Left lung (tissue), 10 donors: ENCODE data around the gene C14orf132. TPM values are rescaled to one million over a fixed set of nuclear protein-coding genes. Genes with fewer than 3 reads are reported as not detected.

Experiments used
- ATAC-seq: fragments of 200-7000 bp; cut with Tn5 transposase; one replicate; pipeline ENCODE4 v1.9.1; 2020; ENCODE audit warnings: moderate library complexity
- DNase-seq, 4 donors: peaks; one replicate each; pipeline ENCODE4 v3.0.0-alpha.2; 2013 to 2020
- H3K27ac ChIP-seq, 2 donors: fragments of 200-600 bp; sonication (generic) in 1 of 2; one replicate each; pipeline versions ENCODE4 v1.5.0 to v1.8.0; 2020 to 2021
- H3K27me3 ChIP-seq, 2 donors: fragments of 200-600 bp; sonication (generic) in 1 of 2; one replicate each; pipeline versions ENCODE4 v1.5.0 to v1.8.0; 2020 to 2021
- H3K36me3 ChIP-seq, 2 donors: fragments of 200-600 bp; sonication (generic) in 1 of 2; one replicate each; pipeline versions ENCODE4 v1.5.0 to v1.8.0; 2020 to 2021
- H3K4me1 ChIP-seq, 2 donors: fragments of 200-600 bp; one replicate each; pipeline ENCODE4 v1.8.0; 2021
- H3K4me3 ChIP-seq, 2 donors: fragments of 200-600 bp; sonication (generic) in 1 of 2; one replicate each; pipeline versions ENCODE4 v1.5.0 to v1.8.0; 2020 to 2021; ENCODE audit warnings: mild to moderate bottlenecking in 1 of 2
- H3K9me3 ChIP-seq, 2 donors: fragments of 200-600 bp; sonication (generic) in 1 of 2; one replicate each; pipeline versions ENCODE4 v1.5.0 to v1.8.0; 2020 to 2021
- CTCF ChIP-seq, 2 donors: fragments of 200-600 bp; sonication (generic) in 1 of 2; IDR thresholded peaks; one replicate each; pipeline versions ENCODE4 v1.5.0 to v1.8.0; 2021; ENCODE audit warnings: antibody characterized with exemption in 2 of 2
- intact Hi-C, 2 donors: fragments of 100-400 bp; cut with DNase I; formaldehyde crosslinking; loops; one replicate each; pipeline versions ENCODE4 v1.11.2 to v1.14.2; 2022
- polyA plus RNA-seq, 6 donors: library from polyadenylated mRNA; unstranded; fragments of 120-200 nt; gene quantifications; one replicate each; pipeline ENCODE4 v1.2.1, GENCODE V29; 2013; ENCODE audit not compliant: insufficient read length in 6 of 6
- total RNA-seq, 2 donors: library from RNA; stranded (reverse); fragmentation: NEBNext Ultra II Directional; extraction: Animal tissue kit (Norgen Biotek cat#: 25700); gene quantifications; one replicate each; pipeline ENCODE4 v1.2.1, GENCODE V29; 2021
- donor health status: DM: no; HTN: yes; CAD: no.
- donor health status: DM: no; HTN: no; CAD: no.

Gene C14orf132
- total and polyA plus RNA-seq, 8 donors: 23.2 to 87.8 (median 34.0) TPM

GRCh38 chr14:96091149-96091693 lies 52.1 kb downstream of the C14orf132 start:
- intact Hi-C loops: loop anchor here (10.0 kb wide), 2 partner anchors 66 to 184 kb away; no protein-coding TSS in a partner anchor
- TF ChIP-seq CTCF (IDR thresholded peaks at IDR 0.05): no peak
- no peak for ATAC-seq
- H3K27me3 ChIP-seq: no peaks in the 10 kb centered on the region
- no peak overlapping the region for H3K4me3 ChIP-seq
- H3K4me1 ChIP-seq: peaks cover 4 to 11% of the 10 kb centered on the region in 2 donors
- no peak overlapping the region for H3K27ac ChIP-seq
- H3K36me3 ChIP-seq: peaks cover 0 to 3% of the 10 kb centered on the region in 2 donors
- H3K9me3 ChIP-seq: no peaks in the 10 kb centered on the region
- no peak for DNase-seq

GRCh38 chr14:96091941-96092411 lies 52.8 kb downstream of the C14orf132 start:
- H3K9me3 ChIP-seq: no peaks in the 10 kb centered on the region
- ATAC-seq (no peak), DNase-seq (no peak)
- H3K4me3 ChIP-seq: no peak overlapping the region
- intact Hi-C loops: loop anchor here (10.0 kb wide), 2 partner anchors 67 to 183 kb away; no protein-coding TSS in a partner anchor
- no peak for TF ChIP-seq CTCF (IDR thresholded peaks at IDR 0.05)
- no peaks in the 10 kb centered on the region for H3K27me3 ChIP-seq
- H3K36me3 ChIP-seq: peaks cover 0 to 3% of the 10 kb centered on the region in 2 donors
- H3K4me1 ChIP-seq: peaks cover 4 to 11% of the 10 kb centered on the region in 2 donors
- no peak overlapping the region for H3K27ac ChIP-seq

- intact Hi-C loops: loop anchor here (10.0 kb wide), 2 partner anchors 68 to 182 kb away; no protein-coding TSS in a partner anchor
- Histone ChIP-seq H3K27ac (no peak overlapping the region), H3K4me3 (no peak overlapping the region), H3K4me1 (peaks cover 4 to 11% of the 10 kb centered on the region in 2 donors), H3K27me3 (no peaks in the 10 kb centered on the region), H3K9me3 (no peaks in the 10 kb centered on the region), H3K36me3 (no peaks in the 10 kb centered on the region)
- DNase-seq (no peak), ATAC-seq (no peak)
- no peak for TF ChIP-seq CTCF (IDR thresholded peaks at IDR 0.05)
These were observed 53.8 kb downstream of the C14orf132 start for GRCh38 chr14:96092936-96093335.

GRCh38 chr14:96094211-96094610 lies 55.0 kb downstream of the C14orf132 start:
- Histone ChIP-seq H3K9me3 (no peaks in the 10 kb centered on the region), H3K4me1 (peaks cover 4 to 11% of the 10 kb centered on the region in 2 donors), H3K36me3 (no peaks in the 10 kb centered on the region), H3K27me3 (no peaks in the 10 kb centered on the region), H3K4me3 (no peak overlapping the region), H3K27ac (no peak overlapping the region)
- no peak for TF ChIP-seq CTCF (IDR thresholded peaks at IDR 0.05)
- no peak for ATAC-seq
- intact Hi-C loops: loop anchor here (10.0 kb wide), 2 partner anchors 69 to 181 kb away; no protein-coding TSS in a partner anchor
- DNase-seq: no peak

- no peaks in the 10 kb centered on the region for H3K9me3 ChIP-seq
- no peaks in the 10 kb centered on the region for H3K36me3 ChIP-seq
- H3K4me1 ChIP-seq: peaks cover 4 to 11% of the 10 kb centered on the region in 2 donors
- DNase-seq: no peak
- intact Hi-C loops: loop anchor here (5.0 to 10.0 kb wide), 3 partner anchors 70 to 180 kb away; no protein-coding TSS in a partner anchor
- ATAC-seq: no peak
- H3K27me3 ChIP-seq: no peaks in the 10 kb centered on the region
- H3K27ac ChIP-seq: no peak overlapping the region
- TF ChIP-seq CTCF (IDR thresholded peaks at IDR 0.05): no peak
- no peak overlapping the region for H3K4me3 ChIP-seq
These were observed 55.5 kb downstream of the C14orf132 start for GRCh38 chr14:96094656-96095055.
